ENCODE data around the gene CATSPERB.
"Not testable (repeated sequence)": the region's sequence is repeated elsewhere in the genome, so short reads cannot be mapped to it uniquely, and the experiment has no call there.

Gene CATSPERB

GRCh38 chr14:91748049-91748448 lies 16.2 kb upstream of the CATSPERB start:
- H3K9me3 Mint-ChIP-seq, result no peaks in the 10 kb centered on the region
- no peak overlapping the region for H3K4me3 Mint-ChIP-seq
- H3K27ac Mint-ChIP-seq, result no peak overlapping the region
- no peaks in the 10 kb centered on the region for H3K36me3 Mint-ChIP-seq (ENCODE audit: low read depth)
- no peaks in the 10 kb centered on the region for H3K27me3 Mint-ChIP-seq
- no peaks in the 10 kb centered on the region for H3K4me1 Mint-ChIP-seq (ENCODE audit: low read depth)

- Mint-ChIP-seq H3K4me1 (ENCODE audit: low read depth) (no peaks in the 10 kb centered on the region), H3K27ac (no peak overlapping the region), H3K4me3 (no peak overlapping the region), H3K9me3 (no peaks in the 10 kb centered on the region), H3K27me3 (no peaks in the 10 kb centered on the region), H3K36me3 (ENCODE audit: low read depth) (no peaks in the 10 kb centered on the region)
These were observed 13.5 kb upstream of the CATSPERB start for GRCh38 chr14:91745344-91745743.

GRCh38 chr14:91744068-91744480 lies 12.2 kb upstream of the CATSPERB start:
- H3K4me1 Mint-ChIP-seq (ENCODE audit: low read depth), result no peaks in the 10 kb centered on the region
- no peak overlapping the region for H3K4me3 Mint-ChIP-seq
- H3K27me3 Mint-ChIP-seq, result no peaks in the 10 kb centered on the region
- H3K36me3 Mint-ChIP-seq (ENCODE audit: low read depth), result no peaks in the 10 kb centered on the region
- H3K27ac Mint-ChIP-seq, result no peak overlapping the region
- H3K9me3 Mint-ChIP-seq, result no peaks in the 10 kb centered on the region

GRCh38 chr14:91743305-91743653 lies 11.4 kb upstream of the CATSPERB start:
- no peaks in the 10 kb centered on the region for H3K9me3 Mint-ChIP-seq

GRCh38 chr14:91742621-91743304 lies 10.9 kb upstream of the CATSPERB start:
- no peak overlapping the region for H3K4me3 Mint-ChIP-seq
- no peaks in the 10 kb centered on the region for H3K9me3 Mint-ChIP-seq
- no peaks in the 10 kb centered on the region for H3K36me3 Mint-ChIP-seq (ENCODE audit: low read depth)
- no peak overlapping the region for H3K27ac Mint-ChIP-seq
- H3K27me3 Mint-ChIP-seq, result no peaks in the 10 kb centered on the region
- H3K4me1 Mint-ChIP-seq (ENCODE audit: low read depth), result no peaks in the 10 kb centered on the region

More at GRCh38 chr14:91743305-91743653, 11.4 kb upstream of the CATSPERB start:
- no peaks in the 10 kb centered on the region for H3K4me1 Mint-ChIP-seq (ENCODE audit: low read depth)
- no peak overlapping the region for H3K27ac Mint-ChIP-seq
- H3K36me3 Mint-ChIP-seq (ENCODE audit: low read depth), result no peaks in the 10 kb centered on the region
- H3K27me3 Mint-ChIP-seq, result no peaks in the 10 kb centered on the region
- no peak overlapping the region for H3K4me3 Mint-ChIP-seq

- H3K27ac Mint-ChIP-seq; H3K4me3 Mint-ChIP-seq; H3K9me3 Mint-ChIP-seq; H3K4me1 Mint-ChIP-seq (ENCODE audit: low read depth); H3K36me3 Mint-ChIP-seq (ENCODE audit: low read depth): not testable (repeated sequence)
- peaks cover 10% of the 10 kb centered on the region for H3K27me3 Mint-ChIP-seq
These were observed 8.0 kb upstream of the CATSPERB start for GRCh38 chr14:91739867-91740266.

- Mint-ChIP-seq H3K4me1 (ENCODE audit: low read depth) (peaks cover 7% of the 10 kb centered on the region), H3K27me3 (peaks cover 10% of the 10 kb centered on the region), H3K27ac (no peak overlapping the region), H3K9me3 (no peaks in the 10 kb centered on the region), H3K36me3 (ENCODE audit: low read depth) (no peaks in the 10 kb centered on the region), H3K4me3 (no peak overlapping the region)
These were observed 5.7 kb upstream of the CATSPERB start for GRCh38 chr14:91737619-91738018.

GRCh38 chr14:91732859-91733477 lies 1.1 kb upstream of the CATSPERB start:
- H3K4me3 Mint-ChIP-seq, result no peak overlapping the region
- peaks cover 16% of the 10 kb centered on the region for H3K4me1 Mint-ChIP-seq (ENCODE audit: low read depth)
- no peak overlapping the region for H3K27ac Mint-ChIP-seq
- peaks cover 10% of the 10 kb centered on the region for H3K27me3 Mint-ChIP-seq
- no peaks in the 10 kb centered on the region for H3K36me3 Mint-ChIP-seq (ENCODE audit: low read depth)
- no peaks in the 10 kb centered on the region for H3K9me3 Mint-ChIP-seq

GRCh38 chr14:91732439-91732838 lies 553 bp upstream of the CATSPERB start:
- no peak overlapping the region for H3K4me3 Mint-ChIP-seq
- H3K36me3 Mint-ChIP-seq (ENCODE audit: low read depth), result no peaks in the 10 kb centered on the region
- H3K27ac Mint-ChIP-seq, result no peak overlapping the region
- peaks cover 16% of the 10 kb centered on the region for H3K4me1 Mint-ChIP-seq (ENCODE audit: low read depth)
- H3K9me3 Mint-ChIP-seq, result no peaks in the 10 kb centered on the region
- peaks cover 10% of the 10 kb centered on the region for H3K27me3 Mint-ChIP-seq

GRCh38 chr14:91731018-91731417 lies 868 bp downstream of the CATSPERB start:
- peaks cover 3% of the 10 kb centered on the region for H3K27me3 Mint-ChIP-seq
- no peak overlapping the region for H3K27ac Mint-ChIP-seq
- no peak overlapping the region for H3K4me3 Mint-ChIP-seq
- H3K4me1 Mint-ChIP-seq (ENCODE audit: low read depth), result peaks cover 16% of the 10 kb centered on the region
- no peaks in the 10 kb centered on the region for H3K9me3 Mint-ChIP-seq
- H3K36me3 Mint-ChIP-seq (ENCODE audit: low read depth), result no peaks in the 10 kb centered on the region

- no peak overlapping the region for H3K27ac Mint-ChIP-seq
These were observed 2.1 kb downstream of the CATSPERB start for GRCh38 chr14:91729756-91730155.

GRCh38 chr14:91728616-91729183 lies 3.2 kb downstream of the CATSPERB start:
- Mint-ChIP-seq H3K27ac (peak overlapping the region; percentile 13), H3K9me3 (no peaks in the 10 kb centered on the region), H3K36me3 (ENCODE audit: low read depth) (no peaks in the 10 kb centered on the region), H3K27me3 (no peaks in the 10 kb centered on the region), H3K4me3 (no peak overlapping the region), H3K4me1 (ENCODE audit: low read depth) (peaks cover 16% of the 10 kb centered on the region)

More at GRCh38 chr14:91729756-91730155, 2.1 kb downstream of the CATSPERB start:
- Mint-ChIP-seq H3K27me3 (no peaks in the 10 kb centered on the region), H3K9me3 (no peaks in the 10 kb centered on the region), H3K36me3 (ENCODE audit: low read depth) (no peaks in the 10 kb centered on the region), H3K4me1 (ENCODE audit: low read depth) (peaks cover 16% of the 10 kb centered on the region), H3K4me3 (no peak overlapping the region)

- H3K27me3 Mint-ChIP-seq, result no peaks in the 10 kb centered on the region
- H3K27ac Mint-ChIP-seq, result no peak overlapping the region
- no peaks in the 10 kb centered on the region for H3K9me3 Mint-ChIP-seq
- H3K36me3 Mint-ChIP-seq (ENCODE audit: low read depth), result no peaks in the 10 kb centered on the region
- no peak overlapping the region for H3K4me3 Mint-ChIP-seq
- peaks cover 9% of the 10 kb centered on the region for H3K4me1 Mint-ChIP-seq (ENCODE audit: low read depth)
These were observed 4.8 kb downstream of the CATSPERB start for GRCh38 chr14:91727121-91727520.

- no peaks in the 10 kb centered on the region for H3K27me3 Mint-ChIP-seq
- no peaks in the 10 kb centered on the region for H3K36me3 Mint-ChIP-seq (ENCODE audit: low read depth)
These were observed 8.4 kb downstream of the CATSPERB start for GRCh38 chr14:91723501-91723900.

GRCh38 chr14:91722386-91722785 lies 9.5 kb downstream of the CATSPERB start:
- Mint-ChIP-seq H3K4me1 (ENCODE audit: low read depth) (no peaks in the 10 kb centered on the region), H3K27ac (no peak overlapping the region), H3K27me3 (no peaks in the 10 kb centered on the region), H3K4me3 (no peak overlapping the region), H3K36me3 (ENCODE audit: low read depth) (no peaks in the 10 kb centered on the region), H3K9me3 (no peaks in the 10 kb centered on the region)

More at GRCh38 chr14:91723501-91723900, 8.4 kb downstream of the CATSPERB start:
- Mint-ChIP-seq H3K27ac (no peak overlapping the region), H3K4me3 (no peak overlapping the region), H3K9me3 (no peaks in the 10 kb centered on the region), H3K4me1 (ENCODE audit: low read depth) (peaks cover 3% of the 10 kb centered on the region)
